HL-60 (cell line): Measurements from ENCODE around the gene MPHOSPH10.

Source experiments
- DNase-seq, 2 experiments: peaks; one replicate each; pipeline ENCODE4 v3.0.0-alpha.2; 2010 to 2020; ENCODE audit warnings: low read depth in 1 of 2, low spot score in 1 of 2
- H3K27ac ChIP-seq: fragments of 250-450 bp; sonication (Bioruptor Pico); replicated peaks from 2 replicates; pipeline ENCODE4 v1.5.1; 2020; ENCODE audit warnings: mild to moderate bottlenecking, moderate library complexity
- H3K27me3 ChIP-seq: fragments of 250-450 bp; sonication (Bioruptor Pico); 2 replicates; pipeline ENCODE4 v1.5.1; 2021; ENCODE audit warnings: mild to moderate bottlenecking, moderate library complexity; ENCODE audit not compliant: insufficient read depth, poor library complexity, severe bottlenecking
- H3K4me3 ChIP-seq: replicated peaks from 2 replicates; pipeline ENCODE4 v1.5.1; 2011; ENCODE audit warnings: mild to moderate bottlenecking, control low read depth, low read length; ENCODE audit not compliant: insufficient read depth
- CTCF ChIP-seq: IDR thresholded peaks from one replicate; pipeline ENCODE4 v1.5.1; 2011; ENCODE audit warnings: low read length, control low read depth, inconsistent platforms; ENCODE audit not compliant: insufficient read depth
- GABPA ChIP-seq: IDR thresholded peaks from 2 replicates; pipeline ENCODE4 v1.6.1; 2012; ENCODE audit warnings: low read depth
- POLR2AphosphoS5 ChIP-seq: IDR thresholded peaks from 2 replicates; pipeline ENCODE4 v1.6.1; 2012; ENCODE audit warnings: low read depth
- REST ChIP-seq: IDR thresholded peaks from 2 replicates; pipeline ENCODE4 v1.6.1; 2012; ENCODE audit warnings: low read depth; ENCODE audit not compliant: insufficient replicate concordance
- SPI1 ChIP-seq: IDR thresholded peaks from 2 replicates; pipeline ENCODE4 v1.6.1; 2012; ENCODE audit warnings: low read depth, mild to moderate bottlenecking, borderline replicate concordance

MPHOSPH10 gene

GRCh38 chr2:71108091-71108490 lies 22.3 kb upstream of the MPHOSPH10 start:
- no peak overlapping the region for H3K27ac ChIP-seq
- TF ChIP-seq POLR2AphosphoS5 (no peak), GABPA (no peak), CTCF (no peak), REST (no peak), SPI1 (no peak)
- no peak overlapping the region for H3K4me3 ChIP-seq
- H3K27me3 ChIP-seq = no peaks in the 10 kb centered on the region
- no peak for DNase-seq

DNA sequence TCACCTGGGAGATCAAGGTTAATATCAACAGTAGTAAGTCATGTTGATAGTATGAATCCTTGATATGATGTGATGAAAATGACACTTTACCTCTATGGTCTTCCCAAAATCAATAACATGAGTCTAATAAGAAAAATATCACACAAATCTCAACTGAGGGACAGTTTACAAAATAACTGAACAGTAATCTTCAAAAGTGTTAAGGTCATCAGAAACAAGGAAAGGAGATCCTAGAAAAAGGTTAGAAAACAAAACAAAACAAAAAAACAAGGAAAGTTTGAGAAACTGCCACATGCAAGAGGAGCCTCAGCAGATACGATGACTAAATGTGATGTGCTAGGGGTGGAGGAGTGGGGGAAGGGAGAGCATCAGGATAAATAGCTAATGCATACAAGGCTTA lies 16.6 kb upstream of the MPHOSPH10 start:
- H3K27me3 ChIP-seq = no peaks in the 10 kb centered on the region
- no peak for DNase-seq
- no peak overlapping the region for H3K4me3 ChIP-seq

GRCh38 chr2:71117063-71117462 lies 13.4 kb upstream of the MPHOSPH10 start:
- TF ChIP-seq CTCF (no peak), POLR2AphosphoS5 (no peak), REST (no peak), GABPA (no peak), SPI1 (no peak)
- Histone ChIP-seq H3K27ac (no peak overlapping the region), H3K4me3 (no peak overlapping the region), H3K27me3 (no peaks in the 10 kb centered on the region)
- no peak for DNase-seq

More for the DNA sequence above, 16.6 kb upstream of the MPHOSPH10 start:
- H3K27ac ChIP-seq = no peak overlapping the region
- TF ChIP-seq SPI1 (no peak), POLR2AphosphoS5 (no peak), CTCF (no peak), REST (no peak), GABPA (no peak)
